ENCODE data around the gene SON.
"Not testable (repeated sequence)": the region's sequence is repeated elsewhere in the genome, so short reads cannot be mapped to it uniquely, and the experiment has no call there.

SON gene

DNA sequence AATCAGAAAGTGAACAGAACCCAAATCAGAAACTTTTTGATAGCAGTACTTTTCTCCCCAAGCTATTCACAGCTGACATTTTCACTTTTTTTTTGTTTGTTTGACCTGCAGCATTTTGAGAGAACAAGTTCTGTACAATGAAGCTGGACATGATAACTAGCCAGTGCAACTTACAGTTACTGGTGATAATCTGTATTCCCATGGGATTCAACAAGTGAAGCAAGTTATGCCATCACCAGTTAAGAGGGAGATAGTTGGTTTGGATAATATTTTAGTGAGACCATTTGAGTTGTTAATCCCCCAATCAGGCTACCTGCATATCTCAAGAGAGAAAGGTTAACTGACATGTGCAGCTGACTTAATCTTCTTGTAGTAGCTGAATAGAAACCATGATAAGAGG is 18.1 kb downstream of the SON start:
- no peaks in the 10 kb centered on the region for H3K27me3 ChIP-seq (ENCODE audit: control insufficient read depth, insufficient read depth, low read length)
- no peaks in the 10 kb centered on the region for H3K36me3 ChIP-seq (ENCODE audit: control insufficient read depth, insufficient read depth, low read length)

DNA sequence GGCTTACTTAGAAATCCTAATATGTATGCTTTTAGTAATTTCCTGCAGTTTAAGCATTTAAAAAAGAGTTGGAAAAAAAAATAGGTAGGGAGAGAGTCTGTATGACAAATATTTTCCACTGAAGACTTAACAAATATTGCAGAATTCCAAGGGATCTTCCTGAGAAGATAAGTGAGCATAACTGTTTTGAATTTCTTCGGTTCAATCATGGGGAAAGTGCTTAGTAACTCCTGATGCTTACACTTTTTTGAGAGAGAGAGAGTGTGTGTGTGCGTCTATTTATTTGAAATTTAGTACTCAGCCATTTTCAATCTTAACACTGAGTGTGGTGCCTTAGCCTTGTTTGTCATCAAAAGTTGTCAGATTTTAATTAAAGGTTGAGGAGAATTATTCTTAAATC is 18.5 kb downstream of the SON start:
- H3K4me1 ChIP-seq (ENCODE audit: control insufficient read depth, insufficient read depth, low read length) = no peaks in the 10 kb centered on the region
- H3K27me3 ChIP-seq (ENCODE audit: control insufficient read depth, insufficient read depth, low read length) = no peaks in the 10 kb centered on the region
- H3K4me3 ChIP-seq (ENCODE audit: low read length) = no peak overlapping the region
- no peaks in the 10 kb centered on the region for H3K36me3 ChIP-seq (ENCODE audit: control insufficient read depth, insufficient read depth, low read length)
- no peaks in the 10 kb centered on the region for H3K9me3 ChIP-seq (ENCODE audit: control insufficient read depth, low read length)
- no peak overlapping the region for H3K9ac ChIP-seq (ENCODE audit: low read length)

More for the DNA sequence above, 18.1 kb downstream of the SON start:
- Histone ChIP-seq H3K4me3 (ENCODE audit: low read length) (no peak overlapping the region), H3K4me1 (ENCODE audit: control insufficient read depth, insufficient read depth, low read length) (no peaks in the 10 kb centered on the region), H3K9ac (ENCODE audit: low read length) (no peak overlapping the region), H3K9me3 (ENCODE audit: control insufficient read depth, low read length) (no peaks in the 10 kb centered on the region)

DNA sequence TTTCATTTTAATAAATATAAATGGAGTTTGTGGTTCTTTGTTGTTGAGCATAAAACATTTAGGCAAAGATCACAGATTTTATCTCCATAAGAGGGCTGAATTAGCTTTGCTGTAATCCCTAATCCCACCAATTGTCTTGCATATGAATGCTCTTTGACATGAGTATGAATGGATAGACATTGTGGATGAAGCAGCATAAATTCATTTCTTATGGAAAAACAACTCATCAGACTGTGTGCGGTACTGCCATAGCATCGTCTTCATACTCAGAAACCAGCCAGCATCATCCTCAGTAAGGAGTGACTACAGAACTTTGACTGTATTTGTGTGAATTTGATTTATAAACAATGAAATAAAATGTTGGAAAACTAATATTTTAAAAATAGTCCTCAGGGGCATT is 19.6 kb downstream of the SON start:
- Histone ChIP-seq H3K4me1 (ENCODE audit: control insufficient read depth, insufficient read depth, low read length) (no peaks in the 10 kb centered on the region), H3K27me3 (ENCODE audit: control insufficient read depth, insufficient read depth, low read length) (no peaks in the 10 kb centered on the region), H3K9me3 (ENCODE audit: control insufficient read depth, low read length) (no peaks in the 10 kb centered on the region), H3K4me3 (ENCODE audit: low read length) (no peak overlapping the region), H3K36me3 (ENCODE audit: control insufficient read depth, insufficient read depth, low read length) (no peaks in the 10 kb centered on the region), H3K9ac (ENCODE audit: low read length) (no peak overlapping the region)

DNA sequence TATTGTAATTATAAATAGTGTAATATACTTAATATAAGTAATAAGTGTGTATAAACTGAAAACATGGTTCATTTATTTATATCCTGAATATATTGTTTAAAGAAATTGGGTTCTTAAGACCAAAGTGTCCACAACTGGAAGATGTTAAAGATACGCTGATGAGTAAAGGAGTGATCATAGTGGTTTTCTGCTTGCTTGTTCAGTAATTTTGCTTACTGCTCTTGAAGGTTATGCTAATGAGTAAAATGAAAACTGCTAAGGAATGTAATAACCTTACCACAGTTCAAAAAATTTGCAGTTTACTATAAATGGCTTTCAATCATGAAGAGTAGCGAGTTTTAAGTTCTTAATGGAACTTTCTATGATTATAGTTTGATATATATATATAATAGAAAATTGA is 23.7 kb downstream of the SON start:
- H3K36me3 ChIP-seq (ENCODE audit: control insufficient read depth, insufficient read depth, low read length) = peaks cover 4% of the 10 kb centered on the region
- no peaks in the 10 kb centered on the region for H3K9me3 ChIP-seq (ENCODE audit: control insufficient read depth, low read length)

DNA sequence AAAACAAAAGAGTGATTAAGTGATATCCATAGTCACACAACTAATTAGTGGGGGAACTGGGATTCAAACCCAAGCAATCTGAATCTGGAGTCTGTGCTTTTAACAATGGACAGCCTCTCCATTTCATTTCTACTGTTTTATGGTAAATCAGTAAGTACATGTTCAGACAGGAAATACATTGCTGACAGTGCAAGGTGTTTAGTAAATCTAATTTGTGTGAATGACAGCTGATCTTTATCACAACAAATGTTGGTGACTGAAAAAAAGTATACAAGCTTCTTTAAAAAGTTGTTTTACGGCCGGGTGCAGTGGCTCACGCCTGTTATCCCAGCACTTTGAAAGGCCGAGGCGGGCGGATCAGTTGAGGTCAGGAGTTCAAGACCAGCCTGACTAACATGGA is 25.1 kb downstream of the SON start:
- Histone ChIP-seq H3K36me3 (ENCODE audit: control insufficient read depth, insufficient read depth, low read length) (peaks cover 4% of the 10 kb centered on the region), H3K9ac (ENCODE audit: low read length) (no peak overlapping the region), H3K9me3 (ENCODE audit: control insufficient read depth, low read length) (no peaks in the 10 kb centered on the region)

More for the DNA sequence above, 23.7 kb downstream of the SON start:
- Histone ChIP-seq H3K4me1 (ENCODE audit: control insufficient read depth, insufficient read depth, low read length) (no peaks in the 10 kb centered on the region), H3K27me3 (ENCODE audit: control insufficient read depth, insufficient read depth, low read length) (no peaks in the 10 kb centered on the region), H3K9ac (ENCODE audit: low read length) (no peak overlapping the region), H3K4me3 (ENCODE audit: low read length) (no peak overlapping the region)

DNA sequence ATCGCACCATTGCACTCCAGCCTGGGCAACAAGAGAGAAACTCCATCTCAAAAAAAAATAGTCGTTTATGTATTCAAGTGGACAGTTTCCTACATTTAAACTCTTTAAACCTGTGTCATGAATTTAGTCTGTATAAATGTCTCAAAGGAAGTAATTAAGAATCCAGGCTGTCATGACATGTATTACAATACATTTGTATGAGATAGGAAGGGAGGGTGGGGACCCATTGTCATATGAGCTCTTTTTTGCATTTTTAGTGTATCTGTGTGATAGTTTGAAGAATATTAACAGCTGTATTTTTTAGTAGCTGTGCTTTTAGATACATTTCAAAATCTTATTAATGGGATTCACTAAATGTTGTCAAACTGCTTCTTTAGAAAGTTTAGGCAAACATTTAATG is 25.6 kb downstream of the SON start:
- Histone ChIP-seq H3K36me3 (ENCODE audit: control insufficient read depth, insufficient read depth, low read length) (peaks cover 4% of the 10 kb centered on the region), H3K27me3 (ENCODE audit: control insufficient read depth, insufficient read depth, low read length) (no peaks in the 10 kb centered on the region), H3K4me3 (ENCODE audit: low read length) (no peak overlapping the region), H3K9me3 (ENCODE audit: control insufficient read depth, low read length) (no peaks in the 10 kb centered on the region), H3K4me1 (ENCODE audit: control insufficient read depth, insufficient read depth, low read length) (no peaks in the 10 kb centered on the region), H3K9ac (ENCODE audit: low read length) (no peak overlapping the region)

More for the DNA sequence above, 25.1 kb downstream of the SON start:
- Histone ChIP-seq H3K27me3 (ENCODE audit: control insufficient read depth, insufficient read depth, low read length) (no peaks in the 10 kb centered on the region), H3K4me1 (ENCODE audit: control insufficient read depth, insufficient read depth, low read length) (no peaks in the 10 kb centered on the region), H3K4me3 (ENCODE audit: low read length) (no peak overlapping the region)

DNA sequence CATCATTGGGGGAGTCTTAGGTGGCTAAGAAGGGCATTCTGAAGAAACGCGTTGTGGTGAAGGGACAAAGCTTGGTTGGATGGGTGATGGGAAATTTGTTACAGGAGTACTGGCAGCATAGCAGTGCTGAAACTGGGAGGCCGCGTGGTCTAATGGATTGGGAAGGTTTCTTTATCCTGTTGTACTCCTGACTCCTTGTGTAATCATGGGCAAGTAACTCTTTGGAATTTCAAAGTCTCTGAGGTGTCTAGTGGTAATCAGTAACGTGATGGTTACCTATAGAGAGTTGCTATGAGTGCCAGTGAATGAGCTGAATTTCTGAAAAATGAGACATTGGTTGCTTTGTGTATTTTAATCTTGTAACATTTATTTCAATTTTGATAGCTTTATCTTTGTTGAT is 27.2 kb downstream of the SON start:
- no peak overlapping the region for H3K4me3 ChIP-seq (ENCODE audit: low read length)
- H3K36me3 ChIP-seq (ENCODE audit: control insufficient read depth, insufficient read depth, low read length) = peaks cover 4% of the 10 kb centered on the region
- H3K4me1 ChIP-seq (ENCODE audit: control insufficient read depth, insufficient read depth, low read length) = no peaks in the 10 kb centered on the region
- no peaks in the 10 kb centered on the region for H3K9me3 ChIP-seq (ENCODE audit: control insufficient read depth, low read length)
- H3K27me3 ChIP-seq (ENCODE audit: control insufficient read depth, insufficient read depth, low read length) = no peaks in the 10 kb centered on the region
- no peak overlapping the region for H3K9ac ChIP-seq (ENCODE audit: low read length)

DNA sequence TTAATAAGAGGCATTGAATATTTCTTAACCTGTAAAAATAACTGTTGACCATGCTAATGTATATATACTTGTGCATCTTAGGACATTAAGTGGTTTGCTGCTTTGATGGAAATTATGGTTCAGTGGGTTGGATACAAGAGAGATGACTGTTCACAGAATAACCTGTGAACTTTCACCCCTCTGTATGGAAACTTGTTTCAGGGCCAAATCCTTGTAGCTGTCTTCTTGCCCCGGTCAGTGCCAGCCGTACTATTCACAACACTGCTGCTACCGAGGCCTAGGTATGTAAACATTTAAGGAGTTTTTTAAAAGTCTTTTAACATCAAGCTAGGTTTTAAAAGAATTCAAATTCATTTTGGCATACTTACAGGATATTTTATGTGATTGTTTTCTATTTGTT is 29.5 kb downstream of the SON start:
- Histone ChIP-seq H3K9ac (ENCODE audit: low read length) (no peak overlapping the region), H3K27me3 (ENCODE audit: control insufficient read depth, insufficient read depth, low read length) (no peaks in the 10 kb centered on the region), H3K36me3 (ENCODE audit: control insufficient read depth, insufficient read depth, low read length) (peaks cover 4% of the 10 kb centered on the region), H3K9me3 (ENCODE audit: control insufficient read depth, low read length) (no peaks in the 10 kb centered on the region), H3K4me1 (ENCODE audit: control insufficient read depth, insufficient read depth, low read length) (no peaks in the 10 kb centered on the region), H3K4me3 (ENCODE audit: low read length) (no peak overlapping the region)

DNA sequence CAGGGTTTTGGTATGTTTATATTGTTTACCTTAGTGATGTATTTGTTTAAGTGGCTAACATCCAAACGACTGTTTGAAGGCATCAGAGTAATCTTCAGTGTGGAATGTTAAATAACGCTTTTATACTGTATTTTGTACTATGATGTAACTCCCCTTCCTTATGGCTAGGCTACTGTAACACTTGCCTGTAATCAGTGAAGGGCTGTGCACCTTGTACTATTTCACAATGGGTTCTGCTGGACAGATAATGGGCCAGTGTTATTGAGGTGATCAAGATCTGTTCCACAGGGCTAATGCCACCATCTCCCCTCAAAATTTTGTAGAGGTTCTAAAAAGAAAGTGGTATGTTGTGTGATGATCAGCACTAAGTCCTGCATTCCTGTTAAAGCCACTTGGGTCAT is 33.9 kb downstream of the SON start:
- H3K4me1 ChIP-seq (ENCODE audit: control insufficient read depth, insufficient read depth, low read length); H3K4me3 ChIP-seq (ENCODE audit: low read length); H3K27me3 ChIP-seq (ENCODE audit: control insufficient read depth, insufficient read depth, low read length); H3K36me3 ChIP-seq (ENCODE audit: control insufficient read depth, insufficient read depth, low read length); H3K9me3 ChIP-seq (ENCODE audit: control insufficient read depth, low read length); H3K9ac ChIP-seq (ENCODE audit: low read length): not testable (repeated sequence)

DNA sequence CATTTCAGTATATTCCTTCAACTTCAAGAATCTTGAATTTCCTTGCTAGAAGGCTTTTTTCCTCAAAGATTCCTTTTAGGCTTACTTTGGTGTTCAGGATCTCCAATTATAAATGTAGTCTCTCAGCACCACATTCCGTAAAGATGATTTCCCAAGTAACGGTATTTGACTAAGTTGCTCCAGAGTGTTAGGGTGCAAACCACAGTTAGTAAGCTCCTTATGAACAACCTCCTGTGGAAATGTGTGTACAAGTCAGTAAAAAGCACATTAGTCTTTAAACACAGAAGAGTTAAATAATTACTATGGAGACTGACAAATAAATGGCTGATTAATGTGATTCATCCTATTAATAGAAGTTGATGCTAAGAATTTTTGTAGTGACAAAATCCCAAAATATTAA is 35.4 kb downstream of the SON start:
- H3K9me3 ChIP-seq (ENCODE audit: control insufficient read depth, low read length) = no peaks in the 10 kb centered on the region
- no peaks in the 10 kb centered on the region for H3K36me3 ChIP-seq (ENCODE audit: control insufficient read depth, insufficient read depth, low read length)
- no peaks in the 10 kb centered on the region for H3K27me3 ChIP-seq (ENCODE audit: control insufficient read depth, insufficient read depth, low read length)
- H3K4me1 ChIP-seq (ENCODE audit: control insufficient read depth, insufficient read depth, low read length) = no peaks in the 10 kb centered on the region
- no peak overlapping the region for H3K9ac ChIP-seq (ENCODE audit: low read length)
- no peak overlapping the region for H3K4me3 ChIP-seq (ENCODE audit: low read length)

DNA sequence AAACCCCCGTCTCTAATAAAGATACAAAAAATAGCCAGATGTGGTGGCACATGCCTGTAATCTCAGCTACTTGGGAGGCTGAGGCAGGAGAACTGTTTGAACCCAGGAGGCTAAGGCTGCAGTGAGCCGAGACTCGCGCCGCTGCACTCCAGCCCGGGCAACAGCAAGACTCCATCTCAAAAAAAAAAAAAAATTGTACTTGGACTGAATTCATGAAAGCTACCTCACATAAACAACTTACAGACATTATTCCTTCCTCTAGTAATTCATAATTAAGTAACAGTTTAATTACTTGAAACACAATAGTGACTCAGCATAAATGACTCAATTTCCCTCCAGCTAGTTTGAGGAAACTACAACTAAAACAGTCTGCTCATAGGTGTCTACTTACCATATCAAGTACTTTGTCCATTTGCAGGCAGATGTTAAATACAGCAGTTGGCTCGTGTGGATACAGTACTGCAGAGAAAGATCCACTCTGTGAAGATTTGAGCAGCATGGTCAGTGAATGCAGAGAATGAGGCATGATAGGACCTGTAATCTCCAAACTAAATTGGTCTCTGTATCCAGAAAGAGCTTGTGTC is 36.2 kb downstream of the SON start:
- no peak overlapping the region for H3K9ac ChIP-seq (ENCODE audit: low read length)
- no peaks in the 10 kb centered on the region for H3K36me3 ChIP-seq (ENCODE audit: control insufficient read depth, insufficient read depth, low read length)
- H3K27me3 ChIP-seq (ENCODE audit: control insufficient read depth, insufficient read depth, low read length) = no peaks in the 10 kb centered on the region
- H3K4me1 ChIP-seq (ENCODE audit: control insufficient read depth, insufficient read depth, low read length) = no peaks in the 10 kb centered on the region
- no peaks in the 10 kb centered on the region for H3K9me3 ChIP-seq (ENCODE audit: control insufficient read depth, low read length)
- H3K4me3 ChIP-seq (ENCODE audit: low read length) = no peak overlapping the region

DNA sequence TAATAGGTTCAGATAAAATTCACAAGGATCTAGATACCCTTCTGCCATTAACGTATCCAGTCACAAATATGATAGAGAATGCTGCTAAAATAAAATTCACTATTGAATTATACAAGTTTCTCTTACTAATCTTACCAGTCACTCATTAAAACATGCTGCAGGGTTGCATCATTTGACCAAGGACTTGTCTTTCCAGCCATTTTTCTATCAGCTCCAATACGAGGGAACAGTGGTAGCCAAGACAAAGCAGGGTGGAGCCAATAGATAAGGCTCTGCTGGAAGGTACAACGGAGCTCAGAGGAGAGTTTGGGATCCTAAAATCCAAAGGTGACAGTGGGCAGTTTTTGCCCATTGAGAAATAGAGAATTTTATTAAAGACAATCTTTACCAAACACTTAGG is 41.6 kb downstream of the SON start:
- Histone ChIP-seq H3K36me3 (ENCODE audit: control insufficient read depth, insufficient read depth, low read length) (no peaks in the 10 kb centered on the region), H3K27me3 (ENCODE audit: control insufficient read depth, insufficient read depth, low read length) (no peaks in the 10 kb centered on the region), H3K4me3 (ENCODE audit: low read length) (no peak overlapping the region), H3K9ac (ENCODE audit: low read length) (no peak overlapping the region), H3K4me1 (ENCODE audit: control insufficient read depth, insufficient read depth, low read length) (no peaks in the 10 kb centered on the region), H3K9me3 (ENCODE audit: control insufficient read depth, low read length) (no peaks in the 10 kb centered on the region)

DNA sequence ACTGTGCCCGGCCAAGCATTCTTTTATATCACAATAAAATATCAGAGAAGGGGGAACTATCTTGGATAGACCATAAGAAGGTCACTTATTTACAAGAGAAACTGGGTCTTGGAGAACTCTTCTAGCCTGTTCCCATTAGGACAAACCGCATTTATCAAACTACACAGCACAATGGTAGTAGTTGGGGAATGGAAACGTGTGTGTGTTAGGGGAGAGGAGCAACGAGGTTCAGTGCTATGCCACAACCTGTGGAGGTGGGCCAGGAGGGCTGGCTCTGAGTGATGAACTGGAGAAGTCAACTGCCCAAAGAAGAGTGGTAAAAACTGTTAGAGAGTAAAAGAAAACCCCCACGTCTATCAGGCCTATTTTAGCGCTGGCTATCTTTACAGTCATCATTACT is 44.1 kb downstream of the SON start:
- Histone ChIP-seq H3K27me3 (ENCODE audit: control insufficient read depth, insufficient read depth, low read length) (no peaks in the 10 kb centered on the region), H3K36me3 (ENCODE audit: control insufficient read depth, insufficient read depth, low read length) (no peaks in the 10 kb centered on the region), H3K9me3 (ENCODE audit: control insufficient read depth, low read length) (no peaks in the 10 kb centered on the region), H3K9ac (ENCODE audit: low read length) (no peak overlapping the region), H3K4me1 (ENCODE audit: control insufficient read depth, insufficient read depth, low read length) (no peaks in the 10 kb centered on the region), H3K4me3 (ENCODE audit: low read length) (no peak overlapping the region)
